DND-41 (cell line): ENCODE measurements around the gene MRPL24.

Experiments used
- EZH2 ChIP-seq: IDR thresholded peaks from 3 replicates; pipeline ENCODE4 v1.6.1; 2012; ENCODE audit warnings: borderline replicate concordance, low read depth, mild to moderate bottlenecking, moderate library complexity, low read length, inconsistent platforms; ENCODE audit not compliant: severe bottlenecking
- TF ChIP-seq, protein P1 (sequence below): IDR thresholded peaks from 2 replicates; pipeline ENCODE4 v1.5.1; 2012; ENCODE audit warnings: borderline replicate concordance, low read length, moderate library complexity, mild to moderate bottlenecking; ENCODE audit not compliant: poor library complexity, severe bottlenecking; ENCODE audit errors: extremely low read depth

DNA sequence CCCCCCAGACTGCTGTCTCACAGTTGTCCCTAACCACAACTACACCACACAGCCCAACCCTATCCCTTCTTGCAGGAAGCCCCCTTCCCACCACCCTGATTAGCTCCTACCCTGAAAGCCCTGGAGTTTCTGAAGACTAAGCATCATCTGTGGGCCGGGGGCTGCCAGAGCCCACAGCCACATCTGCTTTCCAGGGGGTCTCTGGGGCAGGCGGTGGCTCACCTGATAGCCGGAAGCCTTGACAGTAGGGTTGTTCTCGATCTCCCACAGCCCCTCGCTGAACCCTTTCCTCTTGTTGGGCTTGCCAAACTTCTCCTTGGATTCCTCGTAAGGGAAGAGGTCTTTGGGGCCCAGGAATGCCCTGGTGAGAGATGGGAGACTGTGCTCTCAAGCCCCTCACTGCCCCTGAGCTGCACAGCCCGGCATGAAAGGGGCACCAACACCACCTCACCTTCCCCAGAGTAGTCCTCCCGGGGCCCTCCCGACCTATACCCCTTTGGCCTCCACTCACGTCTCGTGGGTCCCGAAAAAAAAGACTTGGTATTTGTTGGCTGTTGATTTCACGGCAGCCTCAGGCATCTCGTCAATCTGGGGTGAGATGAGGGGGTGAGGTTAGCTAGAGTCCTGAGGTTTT lies 4.0 kb upstream of the MRPL24 start:
- TF ChIP-seq, protein P1, sequence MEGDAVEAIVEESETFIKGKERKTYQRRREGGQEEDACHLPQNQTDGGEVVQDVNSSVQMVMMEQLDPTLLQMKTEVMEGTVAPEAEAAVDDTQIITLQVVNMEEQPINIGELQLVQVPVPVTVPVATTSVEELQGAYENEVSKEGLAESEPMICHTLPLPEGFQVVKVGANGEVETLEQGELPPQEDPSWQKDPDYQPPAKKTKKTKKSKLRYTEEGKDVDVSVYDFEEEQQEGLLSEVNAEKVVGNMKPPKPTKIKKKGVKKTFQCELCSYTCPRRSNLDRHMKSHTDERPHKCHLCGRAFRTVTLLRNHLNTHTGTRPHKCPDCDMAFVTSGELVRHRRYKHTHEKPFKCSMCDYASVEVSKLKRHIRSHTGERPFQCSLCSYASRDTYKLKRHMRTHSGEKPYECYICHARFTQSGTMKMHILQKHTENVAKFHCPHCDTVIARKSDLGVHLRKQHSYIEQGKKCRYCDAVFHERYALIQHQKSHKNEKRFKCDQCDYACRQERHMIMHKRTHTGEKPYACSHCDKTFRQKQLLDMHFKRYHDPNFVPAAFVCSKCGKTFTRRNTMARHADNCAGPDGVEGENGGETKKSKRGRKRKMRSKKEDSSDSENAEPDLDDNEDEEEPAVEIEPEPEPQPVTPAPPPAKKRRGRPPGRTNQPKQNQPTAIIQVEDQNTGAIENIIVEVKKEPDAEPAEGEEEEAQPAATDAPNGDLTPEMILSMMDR, result no peak
- no peak for TF ChIP-seq EZH2
